Measurements from ENCODE around the gene VAPB. TPM values are rescaled to one million over a fixed set of nuclear protein-coding genes. Genes with fewer than 3 reads are reported as not detected.
"Not testable (repeated sequence)": the region's sequence is repeated elsewhere in the genome, so short reads cannot be mapped to it uniquely, and the experiment has no call there.

The VAPB gene
- polyA plus RNA-seq, 1 experiment = 43.8 TPM

DNA sequence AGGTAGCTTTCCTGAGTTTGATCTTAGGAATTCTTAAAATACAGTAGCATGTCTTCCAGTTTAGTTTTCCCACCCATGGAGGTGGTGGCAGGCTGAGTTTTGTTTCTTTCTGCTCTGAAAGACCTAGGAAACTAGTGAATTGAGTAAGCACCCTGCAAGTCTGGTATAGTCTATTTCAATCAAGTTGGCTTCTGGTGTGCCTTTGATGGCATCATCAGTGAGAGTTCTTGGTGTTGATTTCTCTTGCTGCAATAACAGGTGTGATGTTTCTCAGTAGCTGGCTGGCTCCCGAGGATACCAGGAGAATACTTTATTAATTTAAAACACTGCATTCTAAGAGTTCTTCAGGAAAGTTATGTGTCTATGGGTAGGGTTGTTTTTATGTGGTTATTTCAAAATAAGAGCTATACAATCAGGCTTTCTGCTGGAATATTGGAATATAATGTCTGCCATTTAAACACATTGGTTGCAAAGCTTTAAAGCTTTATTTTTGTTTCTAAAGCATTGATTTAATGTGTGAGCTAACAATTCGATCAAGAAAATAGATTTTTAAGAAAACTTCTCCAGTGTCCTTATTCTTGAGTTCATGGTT lies 19.0 kb downstream of the VAPB start:
- TF ChIP-seq, protein P1, sequence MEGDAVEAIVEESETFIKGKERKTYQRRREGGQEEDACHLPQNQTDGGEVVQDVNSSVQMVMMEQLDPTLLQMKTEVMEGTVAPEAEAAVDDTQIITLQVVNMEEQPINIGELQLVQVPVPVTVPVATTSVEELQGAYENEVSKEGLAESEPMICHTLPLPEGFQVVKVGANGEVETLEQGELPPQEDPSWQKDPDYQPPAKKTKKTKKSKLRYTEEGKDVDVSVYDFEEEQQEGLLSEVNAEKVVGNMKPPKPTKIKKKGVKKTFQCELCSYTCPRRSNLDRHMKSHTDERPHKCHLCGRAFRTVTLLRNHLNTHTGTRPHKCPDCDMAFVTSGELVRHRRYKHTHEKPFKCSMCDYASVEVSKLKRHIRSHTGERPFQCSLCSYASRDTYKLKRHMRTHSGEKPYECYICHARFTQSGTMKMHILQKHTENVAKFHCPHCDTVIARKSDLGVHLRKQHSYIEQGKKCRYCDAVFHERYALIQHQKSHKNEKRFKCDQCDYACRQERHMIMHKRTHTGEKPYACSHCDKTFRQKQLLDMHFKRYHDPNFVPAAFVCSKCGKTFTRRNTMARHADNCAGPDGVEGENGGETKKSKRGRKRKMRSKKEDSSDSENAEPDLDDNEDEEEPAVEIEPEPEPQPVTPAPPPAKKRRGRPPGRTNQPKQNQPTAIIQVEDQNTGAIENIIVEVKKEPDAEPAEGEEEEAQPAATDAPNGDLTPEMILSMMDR (IDR thresholded peaks at IDR 0.05; ENCODE audit: low read depth, low read length) = no peak
- no peaks in the 10 kb centered on the region for H3K9me3 ChIP-seq (ENCODE audit: control insufficient read depth, insufficient read depth, low read length)
- no peak for DNase-seq (ENCODE audit: low read depth, low spot score)
- ChIA-PET CTCF (interaction anchor here (0.6 to 1.0 kb wide), 3 partner anchors 11 to 171 kb away, joined by 3 to 4 read pairs (median 3); no protein-coding TSS in a partner anchor), POLR2A (no interaction called here)
- no peak overlapping the region for H3K4me3 ChIP-seq (ENCODE audit: low read depth, low read length)
- no peaks in the 10 kb centered on the region for H3K27me3 ChIP-seq (ENCODE audit: control insufficient read depth, insufficient read depth, low read length)
- H3K27ac ChIP-seq (ENCODE audit: low read depth, low read length) = no peak overlapping the region

DNA sequence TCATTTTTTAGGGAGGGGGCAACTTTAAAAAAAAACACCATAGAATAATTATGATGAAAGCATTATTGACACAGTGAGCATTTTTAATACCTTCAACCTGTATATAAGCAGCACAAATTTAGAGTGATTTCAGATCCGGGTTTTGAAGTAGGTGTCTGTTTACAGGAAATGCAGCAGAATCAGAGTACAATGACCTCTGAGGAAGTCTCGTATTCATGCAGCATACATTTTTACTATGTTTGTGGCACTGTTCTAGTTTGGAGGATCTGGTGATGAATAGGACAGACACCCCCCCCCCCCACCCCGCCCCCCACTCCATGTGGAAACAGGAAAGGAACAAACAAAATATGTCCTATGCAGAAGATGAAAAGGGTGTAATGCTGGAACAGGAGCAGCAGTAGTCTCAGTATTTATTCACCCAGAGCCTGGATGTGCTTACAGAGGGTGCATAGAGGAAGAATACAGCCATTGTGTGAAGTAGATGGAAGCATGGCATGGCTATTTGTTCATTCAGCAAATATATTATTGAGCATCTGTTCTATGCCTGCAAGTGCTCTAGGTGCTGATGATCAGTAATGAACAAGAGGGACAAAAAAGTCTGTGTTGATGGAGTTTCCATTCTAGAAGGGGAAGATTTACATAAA lies 19.7 kb downstream of the VAPB start:
- TF ChIP-seq, protein P1 (IDR thresholded peaks at IDR 0.05; ENCODE audit: low read depth, low read length) = no peak
- Histone ChIP-seq H3K4me3 (ENCODE audit: low read depth, low read length) (no peak overlapping the region), H3K27me3 (ENCODE audit: control insufficient read depth, insufficient read depth, low read length) (no peaks in the 10 kb centered on the region), H3K9me3 (ENCODE audit: control insufficient read depth, insufficient read depth, low read length) (no peaks in the 10 kb centered on the region), H3K27ac (ENCODE audit: low read depth, low read length) (no peak overlapping the region)
- CTCF ChIA-PET = interaction anchor here (0.9 to 1.0 kb wide), 2 partner anchors 10 to 172 kb away, joined by 3 to 4 read pairs; no protein-coding TSS in a partner anchor
- no peak for DNase-seq (ENCODE audit: low read depth, low spot score)
- POLR2A ChIA-PET = no interaction called here

DNA sequence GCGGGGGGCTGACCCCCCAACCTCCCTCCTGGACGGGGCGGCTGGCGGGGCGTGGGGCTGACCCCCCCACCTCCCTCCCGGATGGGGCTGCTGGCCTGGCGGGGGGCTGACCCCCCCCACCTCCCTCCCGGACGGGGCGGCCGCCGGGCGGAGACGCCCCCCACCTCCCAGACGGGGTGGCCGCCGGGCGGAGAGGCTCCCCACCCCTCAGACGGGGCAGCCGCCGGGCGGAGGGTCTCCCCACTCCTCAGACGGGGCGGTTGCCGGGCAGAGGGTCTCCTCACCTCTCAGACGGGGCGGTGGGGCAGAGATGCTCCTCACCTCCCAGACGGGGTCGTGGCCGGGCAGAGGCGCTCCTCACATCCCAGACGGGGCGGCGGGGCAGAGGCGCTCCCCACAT lies 25.2 kb downstream of the VAPB start:
- CTCF ChIA-PET, POLR2A ChIA-PET: not testable (repeated sequence)

DNA sequence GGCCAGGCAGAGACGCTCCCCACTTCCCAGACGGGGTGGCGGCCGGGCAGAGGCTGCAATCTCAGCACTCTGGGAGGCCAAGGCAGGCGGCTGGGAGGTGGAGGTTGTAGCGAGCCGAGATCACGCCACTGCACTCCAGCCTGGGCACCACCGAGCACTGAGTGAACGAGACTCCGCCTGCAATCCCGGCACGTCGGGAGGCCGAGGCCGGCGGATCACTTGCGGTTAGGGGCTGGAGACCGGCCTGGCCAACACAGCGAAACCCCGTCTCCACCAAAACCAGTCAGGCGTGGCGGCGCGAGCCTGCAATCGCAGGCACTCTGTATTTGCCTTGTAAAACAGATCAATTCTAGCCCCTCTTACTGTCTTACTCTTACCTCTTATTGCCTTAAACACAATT lies 25.8 kb downstream of the VAPB start:
- CTCF ChIA-PET; DNase-seq (ENCODE audit: low read depth, low spot score); H3K27ac ChIP-seq (ENCODE audit: low read depth, low read length); POLR2A ChIA-PET; H3K4me3 ChIP-seq (ENCODE audit: low read depth, low read length); H3K27me3 ChIP-seq (ENCODE audit: control insufficient read depth, insufficient read depth, low read length); H3K9me3 ChIP-seq (ENCODE audit: control insufficient read depth, insufficient read depth, low read length): not testable (repeated sequence)

More for the DNA sequence above, 25.2 kb downstream of the VAPB start:
- H3K9me3 ChIP-seq (ENCODE audit: control insufficient read depth, insufficient read depth, low read length); H3K4me3 ChIP-seq (ENCODE audit: low read depth, low read length); DNase-seq (ENCODE audit: low read depth, low spot score); H3K27ac ChIP-seq (ENCODE audit: low read depth, low read length); H3K27me3 ChIP-seq (ENCODE audit: control insufficient read depth, insufficient read depth, low read length): not testable (repeated sequence)

DNA sequence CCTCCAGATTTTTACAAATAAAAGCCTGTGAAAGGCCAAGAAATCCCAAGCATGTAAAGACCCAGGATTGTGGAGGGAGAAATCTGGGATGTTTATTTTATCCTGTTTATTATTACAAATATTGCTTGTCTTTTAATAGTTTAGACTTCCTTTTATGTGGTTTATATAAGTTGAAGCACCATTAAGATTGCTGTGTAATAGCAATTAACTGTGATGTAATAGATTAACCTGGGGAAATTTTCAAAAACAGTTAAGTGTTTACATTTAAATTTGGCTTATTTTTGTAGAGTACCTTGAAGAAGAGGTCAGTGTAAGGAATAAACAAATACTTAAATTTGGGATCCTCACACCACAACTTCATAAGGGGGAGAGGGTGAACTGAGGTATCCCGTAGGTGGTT lies 27.0 kb downstream of the VAPB start:
- no peak overlapping the region for H3K27ac ChIP-seq (ENCODE audit: low read depth, low read length)
- DNase-seq (ENCODE audit: low read depth, low spot score) = no peak
- H3K4me3 ChIP-seq (ENCODE audit: low read depth, low read length) = no peak overlapping the region
- TF ChIP-seq, protein P1 (IDR thresholded peaks at IDR 0.05; ENCODE audit: low read depth, low read length) = no peak
- H3K27me3 ChIP-seq (ENCODE audit: control insufficient read depth, insufficient read depth, low read length) = no peaks in the 10 kb centered on the region
- ChIA-PET POLR2A (no interaction called here), CTCF (no interaction called here)
- H3K9me3 ChIP-seq (ENCODE audit: control insufficient read depth, insufficient read depth, low read length) = no peaks in the 10 kb centered on the region; the same call in 1 of the 2 replicates

DNA sequence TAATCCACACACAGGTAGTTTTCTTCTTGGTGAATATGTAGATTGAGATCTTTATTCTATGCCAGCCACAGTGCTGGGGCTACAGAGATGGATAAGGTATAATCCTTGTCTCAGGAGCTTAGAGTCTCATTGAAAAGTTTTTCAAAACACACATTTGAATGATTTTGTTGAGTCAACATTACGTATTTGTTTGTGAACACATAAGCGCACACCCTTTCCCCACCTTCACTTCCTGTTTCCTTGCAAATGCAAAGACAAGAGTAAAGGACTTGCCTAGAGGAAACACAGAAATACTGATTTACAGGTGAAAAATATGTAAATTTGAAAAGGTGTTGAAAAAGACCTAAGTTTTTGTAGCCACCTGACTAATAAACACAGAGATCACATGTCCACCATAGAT lies 27.8 kb downstream of the VAPB start:
- CTCF ChIA-PET = no interaction called here

More for the DNA sequence above, 27.8 kb downstream of the VAPB start:
- DNase-seq (ENCODE audit: low read depth, low spot score) = no peak
- POLR2A ChIA-PET = no interaction called here
- Histone ChIP-seq H3K27ac (ENCODE audit: low read depth, low read length) (no peak overlapping the region), H3K9me3 (ENCODE audit: control insufficient read depth, insufficient read depth, low read length) (no peaks in the 10 kb centered on the region; the same call in 1 of the 2 replicates), H3K4me3 (ENCODE audit: low read depth, low read length) (no peak overlapping the region), H3K27me3 (ENCODE audit: control insufficient read depth, insufficient read depth, low read length) (no peaks in the 10 kb centered on the region)
- TF ChIP-seq, protein P1 (IDR thresholded peaks at IDR 0.05; ENCODE audit: low read depth, low read length) = no peak
